Activated CD8-positive, alpha-beta memory T cell treated with anti-CD3 and anti-CD28 coated beads for 36 hours (primary cell): ENCODE measurements around the gene TMTC1. TPM values are rescaled to one million over a fixed set of nuclear protein-coding genes. Genes with fewer than 3 reads are reported as not detected.

ENCODE experiments used
- CTCF ChIA-PET: fragments of 350-600 bp; sonication (Branson Sonifier 250); formaldehyde crosslinking; loops from one replicate; lab custom pipeline; 2021; ENCODE audit warnings: antibody characterized with exemption; lab: Charles Lee
- POLR2A ChIA-PET: fragments of 350-600 bp; sonication (Branson Sonifier 250); formaldehyde crosslinking; loops from one replicate; lab custom pipeline; 2021; ENCODE audit warnings: antibody characterized with exemption; lab: Charles Lee
- total RNA-seq, 2 experiments: library from RNA; stranded (reverse); gene quantifications; one replicate each; pipeline ENCODE4 v1.2.3, GENCODE V29; 2021

Gene TMTC1
- total RNA-seq, 2 experiments from 2014 or later = not detected

DNA sequence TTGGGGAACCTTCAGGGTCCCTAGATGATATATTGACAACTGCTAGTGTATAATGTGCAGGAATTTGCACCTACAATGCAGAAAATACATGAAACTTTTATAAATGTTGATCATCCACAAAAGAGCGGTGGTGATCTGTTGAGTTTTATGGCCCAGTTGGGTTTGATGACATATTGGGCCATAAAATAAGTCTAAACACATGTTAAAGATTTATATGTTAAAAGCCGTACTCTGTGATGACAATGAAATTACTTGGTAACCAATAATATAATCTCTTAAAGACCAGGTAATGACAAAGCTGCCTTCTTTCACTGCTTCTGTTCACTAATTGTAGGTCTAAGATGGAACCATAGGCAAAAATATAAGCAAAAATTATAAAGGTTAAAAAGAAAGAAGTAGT is 61.6 kb downstream of the TMTC1 start:
- ChIA-PET POLR2A (no interaction called here), CTCF (no interaction called here)

DNA sequence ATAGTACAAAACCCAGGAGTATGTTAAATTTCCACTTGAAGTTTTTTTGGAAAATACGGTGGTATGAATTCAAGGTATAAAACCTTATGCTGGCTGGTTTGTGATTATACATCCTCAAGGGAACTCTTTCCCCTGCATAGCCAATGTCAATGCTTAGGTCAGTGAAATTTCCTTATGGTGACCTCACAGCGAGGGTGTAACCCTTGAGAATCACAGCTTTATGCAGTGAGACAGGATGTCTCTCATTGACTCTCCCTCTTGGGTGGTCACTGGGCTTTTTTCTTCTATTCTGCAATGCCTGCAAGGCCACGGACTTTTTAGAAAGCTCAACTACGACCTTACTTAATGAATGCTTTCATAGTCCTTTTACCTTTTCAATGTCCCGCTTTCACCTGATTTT is 64.4 kb downstream of the TMTC1 start:
- CTCF ChIA-PET = no interaction called here
- POLR2A ChIA-PET = no interaction called here

DNA sequence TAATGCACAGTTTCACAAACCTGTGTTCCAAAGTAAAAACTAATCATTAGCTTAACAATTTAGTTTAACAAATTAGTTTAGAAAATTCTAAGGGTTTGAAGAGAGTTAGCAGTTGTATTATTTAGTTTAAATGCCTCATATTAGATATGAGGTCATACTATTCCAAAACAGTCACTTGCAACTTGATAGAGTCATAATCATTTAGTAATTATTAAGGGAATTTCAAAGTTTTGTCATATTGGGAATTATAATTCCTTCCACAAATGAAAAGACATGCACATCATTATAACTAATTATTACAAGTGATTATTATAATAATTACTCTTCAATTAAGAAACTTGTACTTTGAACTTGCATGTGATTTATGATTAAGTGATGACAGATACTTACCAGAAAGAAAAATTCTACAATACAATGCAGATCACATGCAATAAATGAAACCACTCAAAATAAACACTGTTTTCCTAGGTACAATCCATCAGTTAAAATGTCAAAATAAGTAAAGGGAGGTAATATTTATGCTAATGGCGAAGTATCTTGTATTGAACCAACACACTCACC is 66.1 kb downstream of the TMTC1 start:
- CTCF ChIA-PET = interaction anchor here (1.4 kb wide), 1 partner anchor 11 kb away, joined by 3 read pairs; no protein-coding TSS in a partner anchor
- POLR2A ChIA-PET = no interaction called here

DNA sequence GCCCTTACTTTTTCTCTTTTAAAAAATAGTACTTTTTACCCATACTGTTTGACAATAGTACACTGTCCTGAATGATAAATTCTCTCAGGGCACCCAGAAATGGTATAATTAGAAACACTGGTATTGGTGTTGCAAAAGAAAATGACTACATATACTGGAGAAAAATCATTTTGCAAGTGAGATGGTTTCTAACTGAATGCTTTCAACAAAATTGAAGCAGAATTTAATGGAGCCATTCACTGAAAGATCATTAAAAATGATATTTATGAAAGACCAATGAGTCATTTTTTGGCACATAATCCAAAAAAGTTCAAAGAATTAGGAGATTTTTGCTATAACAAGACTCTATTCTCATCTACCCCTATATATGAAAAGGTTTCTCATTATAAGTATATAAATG is 68.8 kb downstream of the TMTC1 start:
- ChIA-PET CTCF (no interaction called here), POLR2A (no interaction called here)

DNA sequence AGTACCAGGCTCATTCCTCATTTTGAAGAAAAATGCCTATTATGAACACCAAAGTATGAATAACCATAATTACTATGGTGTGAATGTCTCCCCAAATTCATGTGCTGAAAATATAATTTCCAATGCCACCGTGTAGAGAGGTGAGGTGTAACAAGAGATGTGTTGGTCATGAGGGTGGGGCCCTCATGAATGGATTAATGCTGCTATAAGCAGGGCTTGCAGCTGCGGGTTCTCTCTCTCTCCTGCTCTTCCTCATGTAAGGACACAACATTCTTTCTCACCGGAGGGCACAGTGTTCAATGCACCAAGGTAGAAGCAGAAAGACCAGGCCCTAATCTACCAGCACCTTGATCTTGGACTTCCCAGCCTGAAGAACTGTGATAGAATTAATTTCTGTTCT is 70.0 kb downstream of the TMTC1 start:
- POLR2A ChIA-PET = no interaction called here
- CTCF ChIA-PET = no interaction called here

DNA sequence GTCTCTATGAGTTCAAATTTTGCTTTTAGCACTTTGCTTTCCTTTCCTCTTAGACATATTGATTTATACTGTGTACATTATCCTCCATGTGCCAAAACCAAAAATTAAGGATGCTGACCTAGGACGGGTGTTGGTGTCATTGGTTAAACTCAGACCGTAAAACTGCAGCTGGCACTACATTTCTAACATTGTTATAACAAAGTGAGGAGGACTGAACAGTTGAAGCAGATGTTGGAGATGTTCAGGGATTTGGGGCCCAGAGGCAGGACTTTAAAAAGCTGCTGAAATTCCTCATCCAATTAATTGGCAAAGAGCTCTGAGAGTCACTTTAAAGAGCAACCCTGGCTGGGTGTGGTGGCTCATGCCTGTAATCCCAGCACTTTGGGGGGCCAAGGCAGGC is 72.4 kb downstream of the TMTC1 start:
- CTCF ChIA-PET = no interaction called here
- POLR2A ChIA-PET = no interaction called here

DNA sequence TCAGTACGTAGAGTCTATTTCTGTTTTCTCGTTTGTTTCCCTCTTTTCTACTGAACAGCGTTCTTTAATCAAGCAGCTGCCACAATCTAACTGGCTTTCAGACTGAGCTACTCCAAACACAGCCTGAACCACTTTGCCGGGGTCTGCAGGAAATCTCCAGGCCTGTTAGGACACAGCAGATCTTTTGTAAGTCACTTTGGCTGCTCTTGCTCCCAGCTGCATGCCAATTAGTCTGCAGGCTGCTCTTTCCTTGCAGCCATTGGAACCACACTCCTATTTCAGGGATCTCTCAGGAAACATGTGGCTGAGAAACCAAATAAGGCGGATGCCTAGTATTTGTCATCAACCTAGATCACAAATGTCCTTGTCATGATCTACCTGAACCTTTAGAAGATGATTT is 73.6 kb downstream of the TMTC1 start:
- POLR2A ChIA-PET = no interaction called here
- CTCF ChIA-PET = no interaction called here

DNA sequence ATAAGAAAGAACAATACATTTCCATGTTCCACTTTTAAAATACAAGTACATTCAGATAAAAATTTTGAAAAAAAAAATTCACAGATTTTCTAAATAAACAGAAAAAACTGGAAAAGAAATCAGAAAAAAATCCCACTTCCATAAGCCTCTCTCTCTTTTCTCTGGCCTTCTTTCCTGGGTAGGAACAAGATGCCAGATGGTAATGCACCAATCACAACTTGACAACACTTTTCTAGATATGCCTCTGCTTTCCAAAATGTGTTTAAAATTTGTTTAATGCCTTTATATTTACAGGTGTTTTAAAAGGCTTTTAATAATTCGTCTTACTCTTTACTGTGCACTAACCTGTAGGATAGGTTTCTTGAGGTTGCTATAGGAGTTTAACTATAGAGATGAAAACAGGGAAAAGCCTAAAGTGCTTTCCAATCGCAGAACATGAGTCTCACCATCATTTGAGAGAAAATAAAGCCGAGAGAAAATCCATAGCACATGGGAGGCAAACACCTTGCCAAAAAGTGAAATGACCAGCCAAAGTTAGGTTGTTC is 74.2 kb downstream of the TMTC1 start:
- CTCF ChIA-PET = no interaction called here
- POLR2A ChIA-PET = no interaction called here

DNA sequence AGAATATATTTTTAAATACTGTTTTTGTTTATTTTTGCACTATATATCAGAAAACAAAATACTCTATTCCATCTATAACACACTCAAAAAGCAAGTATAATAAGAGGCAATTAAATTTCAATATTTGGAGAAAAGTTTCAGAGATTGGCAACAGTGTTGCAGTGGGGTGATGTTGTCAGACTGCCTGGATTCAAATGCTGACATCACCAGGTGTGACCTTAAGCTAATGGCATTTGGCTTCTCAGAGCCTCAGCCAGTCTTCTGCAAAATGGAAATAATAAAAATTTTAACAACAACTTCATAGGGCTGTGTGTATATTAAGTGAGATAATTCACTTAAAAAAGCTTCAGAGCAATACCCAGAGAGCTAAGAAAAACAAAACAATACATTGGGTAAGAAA is 74.7 kb downstream of the TMTC1 start:
- CTCF ChIA-PET = no interaction called here
- POLR2A ChIA-PET = no interaction called here

DNA sequence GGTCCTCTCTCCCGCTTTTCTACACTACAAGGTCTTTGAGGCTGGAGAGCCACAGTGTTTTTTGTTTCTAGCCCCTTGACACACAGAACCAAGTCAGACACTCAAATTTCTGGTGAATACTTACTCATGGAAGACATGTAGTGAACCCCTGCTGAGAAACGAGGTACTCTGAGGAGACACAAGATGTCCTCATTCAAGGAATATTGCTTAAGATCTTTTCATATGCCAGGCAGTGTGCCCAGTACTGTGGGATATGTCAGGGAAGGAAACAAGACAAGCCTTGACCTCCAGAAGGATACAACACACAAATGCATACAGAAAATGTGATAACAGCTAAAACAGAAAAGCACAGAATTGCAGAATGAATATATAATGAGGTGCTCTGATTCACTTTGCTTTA is 75.9 kb downstream of the TMTC1 start:
- CTCF ChIA-PET = no interaction called here
- POLR2A ChIA-PET = no interaction called here

DNA sequence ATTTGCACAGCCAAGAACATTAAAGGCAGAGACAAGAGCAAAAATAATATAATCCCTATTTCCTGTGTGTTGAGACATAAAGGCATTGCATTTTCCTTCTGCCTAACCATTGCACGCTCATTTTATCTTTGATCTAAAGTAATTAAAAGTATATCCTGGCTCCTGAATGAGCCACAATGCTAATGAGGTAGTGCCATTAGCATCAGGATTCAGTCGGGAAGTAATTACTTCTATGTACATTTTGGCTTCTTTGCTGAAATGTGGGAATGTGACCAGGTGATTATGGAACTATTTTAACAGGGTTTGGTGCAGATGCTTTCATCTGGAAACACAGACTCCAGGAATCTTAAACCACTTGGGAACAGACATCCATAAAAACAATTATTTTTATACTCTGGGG is 77.4 kb downstream of the TMTC1 start:
- POLR2A ChIA-PET = no interaction called here
- CTCF ChIA-PET = interaction anchor here (1.2 kb wide), 1 partner anchor 10 kb away, joined by 3 read pairs; no protein-coding TSS in a partner anchor

DNA sequence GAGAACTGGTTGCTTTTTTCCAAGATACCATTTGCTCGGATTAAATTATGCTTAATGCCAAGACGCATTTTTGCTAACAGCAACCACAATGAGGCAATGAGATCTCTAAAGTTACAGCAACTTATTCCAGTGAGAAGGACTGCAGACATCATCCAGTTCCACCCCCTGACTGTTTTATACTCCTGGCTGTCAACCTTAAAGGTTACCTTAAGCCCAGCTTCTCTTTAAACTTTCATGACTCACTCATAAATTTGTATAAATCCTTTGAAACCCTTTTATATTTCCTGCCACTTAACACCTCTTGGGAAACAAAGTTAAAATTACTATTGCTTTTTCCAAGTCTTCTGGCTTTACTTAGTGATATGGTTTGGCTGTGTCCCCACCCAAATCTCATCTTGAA is 80.2 kb downstream of the TMTC1 start:
- ChIA-PET CTCF (no interaction called here), POLR2A (no interaction called here)

DNA sequence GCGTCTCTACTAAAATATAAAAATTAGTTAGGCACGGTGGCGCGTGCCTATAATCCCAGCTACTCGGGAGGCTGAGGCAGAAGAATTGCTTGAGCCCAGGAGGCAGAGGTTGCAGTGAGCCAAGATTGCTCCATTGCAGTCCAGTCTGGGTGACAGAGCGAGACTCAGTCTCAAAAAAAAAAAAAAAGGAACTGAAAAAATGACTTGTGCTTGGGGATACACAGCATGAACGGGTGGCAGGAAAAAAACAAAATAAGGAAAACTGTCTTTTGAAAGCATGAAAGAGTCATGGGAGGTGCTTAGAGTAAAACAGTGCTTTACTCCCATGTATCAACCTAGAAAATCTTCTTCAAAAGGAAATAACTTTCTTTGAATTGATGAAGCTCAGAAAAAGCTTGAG is 80.8 kb downstream of the TMTC1 start:
- CTCF ChIA-PET = no interaction called here

DNA sequence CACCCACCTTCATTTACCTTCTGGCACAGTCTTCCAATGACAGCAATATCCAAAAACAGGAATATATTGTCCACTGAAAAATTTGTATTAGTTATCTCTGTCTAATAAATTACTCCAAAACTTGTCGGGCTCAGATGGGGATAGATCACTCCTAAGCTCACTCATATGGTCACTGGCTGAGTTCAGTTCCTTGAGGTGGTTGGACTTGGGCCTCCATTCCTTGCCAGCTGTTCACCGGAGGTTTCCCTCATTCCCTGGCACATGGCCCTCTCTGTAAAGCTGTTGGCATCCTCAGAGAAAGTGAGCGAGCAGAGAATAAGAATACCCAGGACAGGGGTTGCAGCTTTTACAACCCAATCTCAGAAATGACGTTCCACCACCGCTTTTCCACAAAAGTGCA is 81.5 kb downstream of the TMTC1 start:
- POLR2A ChIA-PET = no interaction called here

More for the DNA sequence above, 80.8 kb downstream of the TMTC1 start:
- POLR2A ChIA-PET = no interaction called here

DNA sequence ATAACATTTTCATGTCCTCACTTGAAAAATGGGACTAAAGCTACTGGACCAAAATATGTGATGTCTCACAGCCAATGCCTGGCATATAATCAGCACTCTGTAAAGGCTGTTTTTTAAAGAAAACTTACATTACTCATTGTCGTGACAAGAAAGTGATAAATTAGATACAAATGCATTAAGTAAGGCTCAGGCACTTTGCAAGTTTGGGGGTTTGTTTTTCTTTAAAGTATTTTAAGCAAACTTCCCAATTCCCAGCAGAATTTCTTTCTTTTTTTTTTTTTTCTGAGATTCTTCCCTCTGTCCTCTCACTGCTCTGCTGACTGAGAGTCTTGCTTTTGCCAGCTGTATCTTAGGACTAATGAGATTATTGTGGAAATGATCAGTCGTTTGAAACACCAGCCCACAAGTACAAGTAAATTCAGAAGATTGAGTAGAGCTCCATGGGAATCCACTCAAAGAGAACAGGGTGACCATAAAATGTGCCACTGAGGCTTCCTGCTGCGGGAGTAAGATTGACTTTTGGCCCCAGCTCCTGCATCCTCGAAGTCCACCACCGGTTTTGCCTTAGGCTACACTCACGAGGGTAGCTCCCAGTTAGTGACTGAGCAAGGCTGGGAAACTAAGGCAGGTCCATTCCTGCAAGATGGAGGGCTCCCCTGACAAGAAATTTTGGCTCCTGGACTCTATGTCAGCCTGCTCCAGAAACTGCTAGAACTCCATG is 82.8 kb downstream of the TMTC1 start:
- ChIA-PET POLR2A (no interaction called here), CTCF (no interaction called here)

More for the DNA sequence above, 81.5 kb downstream of the TMTC1 start:
- CTCF ChIA-PET = no interaction called here

DNA sequence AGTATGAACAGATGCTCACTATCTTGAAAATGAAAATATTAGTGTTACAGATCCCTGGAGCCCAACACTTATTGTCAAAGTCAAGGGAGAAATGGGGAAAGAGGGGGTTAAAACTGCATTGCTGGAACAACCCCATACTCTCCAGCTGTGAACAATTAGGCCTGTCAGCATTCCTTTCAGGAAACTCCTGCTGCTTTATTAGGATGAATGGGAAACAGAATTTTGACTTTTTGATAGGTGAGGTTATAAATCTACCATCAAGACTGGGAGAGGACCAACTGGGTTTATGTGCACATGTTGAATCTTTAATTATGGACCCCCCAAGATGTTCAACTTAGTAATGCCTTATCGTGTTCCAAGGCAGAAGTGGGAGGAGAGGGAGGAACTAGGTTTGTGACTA is 85.0 kb downstream of the TMTC1 start:
- POLR2A ChIA-PET = no interaction called here
- CTCF ChIA-PET = no interaction called here

DNA sequence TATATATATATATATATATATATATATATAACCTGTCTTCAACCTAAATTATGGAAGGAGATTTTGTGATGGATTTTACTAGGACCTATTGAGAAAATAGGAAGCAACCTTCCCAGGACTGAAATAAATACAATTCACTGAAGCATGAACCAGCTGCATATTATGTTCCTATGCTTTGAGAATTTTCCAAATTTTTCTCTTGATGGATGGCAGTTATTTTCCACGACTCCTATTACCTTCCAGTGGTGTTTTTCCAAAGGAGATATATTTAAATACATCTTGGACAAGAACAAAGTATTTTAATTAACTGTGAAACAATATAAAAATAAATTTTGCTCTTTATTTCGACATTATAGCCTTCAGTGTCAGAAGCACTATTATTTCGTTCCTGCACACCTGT is 87.9 kb downstream of the TMTC1 start:
- POLR2A ChIA-PET = interaction anchor here (0.5 kb wide), 1 partner anchor 10 kb away, joined by 4 read pairs; no protein-coding TSS in a partner anchor

DNA sequence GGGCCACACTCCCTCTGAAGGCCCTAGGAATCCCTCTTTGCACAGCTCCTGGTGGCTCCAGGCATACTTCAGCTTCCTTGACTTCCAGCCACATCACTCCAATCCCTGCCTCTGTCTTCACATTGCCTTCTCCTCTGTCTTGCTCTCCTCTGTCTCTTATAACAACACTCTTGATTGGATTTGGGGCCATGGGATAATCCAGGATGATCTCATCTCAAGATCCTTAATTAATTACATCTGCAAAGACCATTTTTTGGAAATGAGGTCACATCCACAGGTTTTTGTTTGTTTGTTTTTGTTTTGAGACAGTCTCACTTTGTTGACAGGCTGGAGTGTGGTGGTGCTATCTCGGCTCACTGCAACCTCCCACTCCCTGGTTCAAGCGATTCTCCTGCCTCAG is 88.7 kb downstream of the TMTC1 start:
- ChIA-PET CTCF (no interaction called here), POLR2A (no interaction called here)

More for the DNA sequence above, 87.9 kb downstream of the TMTC1 start:
- CTCF ChIA-PET = no interaction called here

DNA sequence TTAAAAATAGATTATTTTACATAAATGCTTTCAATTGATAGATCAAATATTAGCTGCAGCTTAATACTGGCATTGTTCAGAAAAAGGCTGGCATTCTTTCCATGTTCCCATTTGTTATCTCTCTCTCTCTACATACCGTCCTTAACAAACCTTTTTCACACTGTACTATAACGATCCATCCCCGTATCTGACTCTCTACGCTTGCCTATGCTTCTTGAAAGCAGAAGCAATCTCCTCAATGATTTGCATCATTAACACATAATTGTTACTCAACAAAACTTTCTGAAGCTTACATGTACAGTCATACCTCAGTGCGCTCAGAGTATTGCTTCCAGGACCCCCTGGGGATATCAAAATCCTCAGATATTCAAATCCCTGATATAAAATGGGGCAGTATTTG is 89.7 kb downstream of the TMTC1 start:
- ChIA-PET POLR2A (no interaction called here), CTCF (no interaction called here)

DNA sequence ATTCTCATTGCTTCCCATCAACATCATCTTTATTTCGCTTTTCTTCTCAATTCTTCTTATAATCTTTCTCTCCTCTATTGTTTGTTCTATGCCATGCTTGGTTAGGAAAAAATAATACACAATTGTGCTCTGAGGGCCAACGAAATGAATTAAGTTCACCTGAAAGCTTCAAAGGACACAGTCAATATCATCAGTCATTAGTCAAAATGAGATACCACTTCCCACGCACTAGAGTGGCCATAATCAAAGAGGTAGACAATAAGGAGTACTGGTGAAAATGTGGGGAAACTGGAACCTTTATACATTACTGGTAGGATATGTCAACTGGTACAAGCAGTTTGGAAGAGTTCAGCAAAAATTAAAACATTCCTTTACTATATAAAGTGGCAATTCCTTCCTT is 91.5 kb downstream of the TMTC1 start:
- CTCF ChIA-PET = no interaction called here
- POLR2A ChIA-PET = no interaction called here

DNA sequence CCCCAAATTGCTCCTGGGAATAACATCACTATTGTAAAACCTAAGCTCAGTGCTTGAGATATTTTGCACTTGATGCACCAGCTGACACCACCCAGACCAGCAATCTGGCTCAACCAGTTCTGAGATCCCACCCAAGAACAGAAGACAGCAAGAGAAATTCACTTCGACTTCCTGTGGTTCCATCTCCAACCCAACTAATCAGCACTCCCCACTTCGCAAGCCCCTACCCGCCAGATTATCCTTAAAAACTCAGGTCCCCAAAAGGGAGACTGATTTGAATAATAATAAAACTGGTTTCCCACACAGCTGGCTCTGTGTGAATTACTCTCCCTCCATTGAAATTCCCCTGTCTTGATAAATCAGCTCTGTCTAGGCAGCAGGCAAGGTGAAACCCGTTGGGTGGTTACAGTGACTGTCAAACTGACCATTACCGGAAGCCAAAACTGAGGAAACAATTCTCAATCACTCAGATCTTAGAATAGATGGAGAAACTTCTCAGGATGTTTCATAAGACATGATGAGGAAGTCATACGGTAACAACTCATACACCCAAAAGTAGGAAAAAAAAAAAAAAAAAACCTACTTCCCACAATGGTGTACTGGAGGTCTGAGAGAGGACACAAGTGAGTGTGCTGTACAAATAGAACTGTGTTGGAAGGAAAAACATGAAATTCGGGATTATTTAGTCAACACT is 92.4 kb downstream of the TMTC1 start:
- POLR2A ChIA-PET = no interaction called here

More for the DNA sequence above, 92.4 kb downstream of the TMTC1 start:
- CTCF ChIA-PET = no interaction called here
